CD4-positive, alpha-beta T cell treated with Interferon gamma for 1 hour (primary cell): ENCODE data around the gene DOCK1.

ENCODE experiments used
- DNase-seq: peaks from one replicate; pipeline ENCODE4 v3.0.0-alpha.2; 2020

Gene DOCK1

DNA sequence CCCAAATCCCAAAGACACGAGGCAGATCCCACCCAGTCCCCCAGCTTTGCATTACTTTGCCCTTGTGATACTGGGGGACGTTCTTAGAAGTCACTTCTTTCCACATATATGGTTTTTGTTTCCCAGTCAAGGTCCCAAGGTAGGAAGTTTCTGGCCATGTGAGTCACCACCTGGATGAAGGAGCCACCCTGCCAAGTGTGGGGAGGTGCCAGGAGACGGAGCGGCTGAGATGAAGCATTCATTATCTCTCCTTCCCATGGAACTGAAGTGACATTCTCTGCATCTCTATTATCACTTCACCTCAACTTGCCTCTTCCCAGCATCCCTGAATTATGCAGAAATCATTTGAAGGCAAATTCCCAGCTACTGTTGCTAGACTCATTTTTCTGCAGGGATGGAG lies 427.4 kb downstream of the DOCK1 start:
- no peak for DNase-seq

DNA sequence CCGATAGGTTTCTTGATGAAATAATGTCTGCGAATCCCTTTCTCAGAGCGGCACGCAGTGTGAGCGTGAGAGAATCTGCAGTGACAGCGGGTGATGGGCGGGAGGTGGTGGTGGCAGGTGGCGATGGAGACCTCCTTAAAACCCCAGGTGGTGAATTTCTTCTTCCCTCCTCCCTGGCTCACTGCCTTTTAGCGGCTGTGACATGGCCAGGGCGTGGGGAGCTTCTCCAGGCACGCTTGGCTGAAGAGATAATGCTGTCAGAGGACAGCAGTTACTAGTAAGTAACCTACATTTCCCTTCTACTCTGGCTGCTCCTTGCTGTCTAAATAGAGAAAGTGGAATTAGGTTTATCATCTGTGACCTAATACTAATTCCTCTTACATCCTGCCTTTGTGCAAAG lies 432.6 kb downstream of the DOCK1 start:
- no peak for DNase-seq

DNA sequence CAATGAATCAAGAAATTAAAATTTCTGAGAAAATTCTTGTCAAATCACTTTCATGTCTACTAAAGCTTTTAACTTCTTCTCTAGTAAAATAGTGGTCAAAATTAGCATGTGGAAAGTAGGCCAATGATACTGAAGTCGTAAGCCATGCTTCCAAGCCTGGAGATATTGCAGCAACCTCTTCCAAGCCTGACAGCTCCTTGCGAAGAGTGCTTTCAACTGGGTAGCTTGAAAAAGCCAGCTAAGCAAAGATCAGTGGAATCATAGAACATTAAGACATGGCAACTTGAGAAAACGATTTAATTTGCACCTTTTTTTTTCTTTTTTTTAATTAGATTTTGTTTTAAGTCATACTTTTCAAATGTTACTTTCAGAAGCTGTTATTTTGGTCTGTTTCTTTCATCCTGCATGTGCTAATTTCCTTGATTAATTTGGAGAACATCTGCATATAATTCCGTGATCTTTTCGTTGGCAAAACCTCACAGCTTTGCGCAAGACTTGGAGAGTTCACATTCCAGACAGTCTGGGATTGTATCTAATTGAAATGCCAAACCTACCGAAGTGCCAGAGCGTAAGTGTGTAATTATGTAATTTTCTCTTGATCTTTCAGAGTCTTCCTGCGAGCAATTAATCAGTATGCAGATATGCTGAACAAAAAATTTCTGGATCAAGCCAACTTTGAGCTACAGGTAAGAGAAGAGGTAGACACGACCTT lies 433.3 kb downstream of the DOCK1 start:
- DNase-seq: no peak

DNA sequence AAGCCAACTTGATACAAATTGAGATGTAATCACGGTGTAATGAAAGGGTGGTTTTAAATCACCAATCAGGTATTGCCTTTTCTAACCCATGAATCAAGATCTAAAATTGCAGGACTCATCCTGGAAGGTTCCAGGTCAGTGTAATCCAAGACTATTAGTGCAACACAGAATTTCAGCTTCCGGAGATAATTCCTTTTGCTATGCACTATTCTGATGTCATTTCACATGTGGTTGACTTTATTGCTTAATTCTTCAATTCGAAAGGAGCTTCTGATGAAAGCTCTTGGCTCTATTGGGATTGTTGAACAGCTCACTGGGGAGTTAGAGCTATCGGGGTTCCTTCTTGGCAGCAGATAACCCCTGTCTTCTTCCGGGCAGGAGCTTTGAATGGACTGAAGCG lies 438.6 kb downstream of the DOCK1 start:
- DNase-seq: no peak

DNA sequence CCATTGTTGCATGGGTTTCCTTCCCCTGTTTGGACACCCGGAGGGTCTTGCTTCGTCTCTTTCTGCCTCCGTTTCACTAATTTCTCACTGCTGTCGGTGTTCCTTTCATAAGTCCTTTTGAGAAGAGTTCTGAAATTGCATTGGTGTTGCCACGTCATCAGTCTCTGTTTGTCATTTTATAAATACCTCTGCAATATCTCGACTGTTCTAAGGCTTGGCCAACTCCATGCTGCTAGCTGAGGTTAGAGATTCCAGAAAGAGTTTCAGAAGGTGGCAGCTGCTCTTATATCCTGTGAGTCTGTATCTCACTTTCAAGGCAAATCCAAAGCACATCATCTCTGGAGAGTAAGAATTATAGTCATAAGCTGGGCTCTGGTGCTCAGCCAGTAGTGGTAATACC lies 439.1 kb downstream of the DOCK1 start:
- DNase-seq: no peak

DNA sequence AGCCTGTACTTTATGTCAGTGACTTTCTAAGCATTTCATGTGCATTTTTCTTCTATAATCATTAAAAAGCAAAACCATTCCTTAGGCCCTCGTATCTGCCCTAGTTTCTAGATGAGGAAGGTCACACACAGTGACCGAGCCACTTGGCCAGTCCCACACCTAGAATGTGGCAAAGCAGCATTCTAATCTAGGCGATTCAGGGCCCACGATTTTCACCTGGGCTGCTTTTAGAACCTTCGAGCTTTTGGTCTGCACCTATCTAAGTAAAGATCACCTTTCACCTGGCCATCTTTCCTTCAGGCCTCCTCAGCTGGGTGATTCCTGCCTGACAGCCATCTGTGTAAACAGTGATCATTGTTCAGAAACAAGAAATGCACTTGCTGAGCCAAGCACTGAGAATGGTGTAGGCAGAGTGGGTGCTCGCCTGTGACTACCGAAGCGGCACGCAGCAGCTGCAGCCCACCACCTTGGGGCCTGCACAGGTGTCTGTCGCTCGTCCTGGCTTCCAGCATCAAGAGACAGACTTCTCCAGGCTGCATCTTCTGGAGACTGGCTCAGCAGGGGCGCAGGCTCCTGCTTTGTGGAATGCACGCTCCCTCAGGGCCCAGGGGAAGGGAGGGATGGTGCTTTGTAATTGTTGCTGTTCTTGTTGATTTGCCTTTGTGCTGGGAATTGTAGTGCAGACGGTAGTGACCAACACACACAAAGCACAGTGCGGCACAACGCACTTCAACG lies 440.2 kb downstream of the DOCK1 start:
- DNase-seq: no peak

DNA sequence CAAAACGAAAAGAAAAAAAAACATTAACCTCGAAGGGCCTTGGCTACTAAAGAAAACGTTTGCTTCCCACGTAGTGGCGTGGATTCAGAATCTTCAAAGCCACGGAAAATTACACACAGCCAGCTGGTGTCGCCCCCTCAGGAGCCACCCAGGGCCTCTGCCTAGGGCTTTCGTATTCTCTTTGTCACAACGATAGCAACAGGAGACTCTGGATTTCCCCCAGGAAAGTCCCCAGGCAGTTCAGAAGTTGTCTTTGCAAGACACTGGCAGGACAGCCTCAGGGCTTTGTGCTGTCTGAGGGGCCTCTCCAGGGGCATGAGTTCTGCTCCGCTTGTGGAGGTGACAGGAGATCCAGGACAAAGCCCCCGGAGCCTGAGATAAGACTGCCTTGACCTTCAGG lies 441.4 kb downstream of the DOCK1 start:
- DNase-seq: no peak

DNA sequence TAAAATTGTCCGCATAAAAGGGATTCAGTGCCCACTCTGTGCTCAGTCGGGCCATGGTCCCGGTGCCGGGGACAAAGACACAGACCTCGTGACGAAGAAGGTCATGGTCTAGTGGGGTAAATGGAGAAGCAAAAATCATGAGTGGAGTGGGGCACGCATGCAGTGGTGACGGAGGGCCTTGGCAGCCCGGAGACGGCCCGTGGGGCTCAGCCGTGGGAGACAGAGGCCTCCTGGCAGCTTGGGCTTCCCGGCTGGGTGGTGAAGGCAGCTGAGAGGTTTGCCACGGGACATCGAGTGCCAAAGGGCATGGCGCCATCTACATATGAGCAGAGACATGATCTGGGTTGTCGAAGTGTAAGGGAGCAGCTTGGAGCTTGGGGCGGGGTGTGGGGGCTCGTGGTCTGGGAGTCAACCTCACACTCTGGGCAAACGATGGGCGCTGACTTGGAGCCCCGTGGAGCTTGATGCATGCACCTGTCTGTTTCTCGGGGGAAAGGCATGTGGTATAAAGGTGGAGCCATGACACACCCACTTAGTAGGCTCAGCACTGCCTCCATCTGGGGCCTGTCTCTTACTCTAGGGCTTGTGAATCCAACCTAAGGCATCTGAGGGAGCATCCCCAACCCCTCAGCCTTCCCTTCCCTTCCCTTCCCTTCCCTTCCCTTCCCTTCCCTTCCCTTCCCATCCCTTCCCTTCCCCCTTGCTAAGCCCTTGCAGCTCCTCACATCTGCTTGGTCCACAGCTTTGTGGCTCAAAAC lies 442.2 kb downstream of the DOCK1 start:
- DNase-seq: no peak

DNA sequence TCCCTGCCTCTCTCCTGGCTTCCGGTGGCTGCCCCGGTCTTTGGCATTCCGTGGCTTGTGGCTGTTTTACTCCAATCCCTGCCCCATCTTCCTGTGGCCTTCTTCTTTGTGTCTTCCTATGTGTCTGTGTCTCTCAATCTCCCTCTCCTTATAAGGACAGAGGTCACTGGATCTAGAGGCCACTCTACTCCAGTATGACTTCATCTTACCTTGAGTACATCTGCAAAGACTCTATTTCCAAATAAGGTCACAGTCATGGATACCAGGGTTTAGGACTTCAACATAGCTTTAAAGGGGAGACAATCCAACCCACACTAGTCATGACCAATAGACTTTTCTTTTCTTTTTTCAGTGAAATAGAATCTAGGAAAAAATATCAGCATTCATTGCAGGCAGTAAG lies 444.5 kb downstream of the DOCK1 start:
- DNase-seq: no peak

DNA sequence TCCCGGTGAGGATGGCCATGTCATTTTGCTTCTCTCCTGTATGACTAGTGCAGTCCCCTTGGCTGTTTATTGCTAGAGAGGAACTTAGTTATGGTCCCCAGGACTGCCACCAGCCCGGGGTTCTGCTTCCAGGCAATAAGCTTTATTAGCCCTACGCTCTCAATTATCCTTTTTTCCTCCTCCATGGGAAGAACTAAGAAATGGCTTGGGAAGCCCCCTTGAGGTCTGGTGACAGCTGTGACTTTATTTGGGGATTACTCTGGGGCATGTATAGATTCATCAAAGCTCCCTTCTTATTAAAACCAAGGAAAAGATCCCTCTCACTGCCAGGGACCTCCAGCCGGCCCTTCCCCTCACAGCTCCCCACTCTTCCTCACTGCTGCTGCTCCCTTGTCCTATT lies 446.3 kb downstream of the DOCK1 start:
- no peak for DNase-seq

DNA sequence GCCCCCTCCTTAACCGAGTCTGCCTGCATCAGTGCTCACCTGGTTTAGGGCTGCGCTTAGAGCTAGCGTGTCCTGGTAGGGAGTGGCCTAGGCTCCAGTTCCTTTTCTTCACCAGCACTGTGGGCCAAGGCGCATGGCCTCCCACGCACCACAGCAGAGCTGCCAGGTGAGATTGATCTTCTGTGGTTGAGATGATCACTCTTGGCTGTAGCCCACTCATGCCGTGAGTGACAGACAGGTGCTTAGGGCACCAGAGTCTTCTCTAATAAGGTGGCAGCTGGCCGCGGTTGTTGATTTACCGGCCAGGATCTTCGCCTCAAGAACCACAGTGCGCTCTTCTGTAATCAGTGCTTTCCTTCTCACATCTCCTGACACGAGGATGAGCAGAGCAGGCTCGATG lies 448.3 kb downstream of the DOCK1 start:
- no peak for DNase-seq

DNA sequence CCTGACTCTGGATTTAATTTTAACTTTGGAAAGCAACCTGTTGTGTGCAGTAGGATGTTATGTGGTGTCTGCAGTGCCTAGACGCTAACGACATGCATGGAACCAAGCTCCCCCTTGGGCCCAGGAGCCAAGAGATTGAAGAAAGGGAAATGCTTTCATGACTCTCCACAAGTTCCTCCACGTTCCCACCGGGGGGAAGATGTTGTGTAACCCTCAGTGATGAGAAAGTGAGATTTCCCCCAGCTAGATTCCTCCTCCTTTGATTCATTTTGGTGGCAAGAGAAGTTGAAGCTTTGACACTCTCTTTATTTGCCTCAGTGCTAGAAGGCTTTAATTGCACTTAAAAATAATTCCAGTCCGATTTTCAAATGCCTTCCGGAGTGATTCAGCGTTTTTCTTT lies 449.0 kb downstream of the DOCK1 start:
- no peak for DNase-seq

DNA sequence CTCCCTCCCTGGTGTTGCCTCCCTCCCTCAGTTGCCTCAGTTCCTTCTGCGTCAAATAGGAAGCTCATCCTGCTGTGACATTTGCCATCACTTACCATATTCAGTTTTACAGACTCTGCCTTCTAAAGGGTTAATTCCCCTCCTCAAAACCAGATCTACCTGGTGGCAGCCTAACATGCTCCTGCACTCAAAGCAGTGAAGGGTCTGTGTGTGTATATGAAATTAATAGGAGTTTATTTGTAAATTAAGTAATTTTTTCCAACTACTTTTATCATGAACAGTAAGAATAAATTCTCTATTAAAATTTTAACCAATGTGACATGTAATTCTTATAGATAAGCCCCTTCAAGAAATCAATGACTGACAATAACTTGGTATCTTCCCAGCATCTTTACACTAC lies 449.8 kb downstream of the DOCK1 start:
- DNase-seq: no peak

DNA sequence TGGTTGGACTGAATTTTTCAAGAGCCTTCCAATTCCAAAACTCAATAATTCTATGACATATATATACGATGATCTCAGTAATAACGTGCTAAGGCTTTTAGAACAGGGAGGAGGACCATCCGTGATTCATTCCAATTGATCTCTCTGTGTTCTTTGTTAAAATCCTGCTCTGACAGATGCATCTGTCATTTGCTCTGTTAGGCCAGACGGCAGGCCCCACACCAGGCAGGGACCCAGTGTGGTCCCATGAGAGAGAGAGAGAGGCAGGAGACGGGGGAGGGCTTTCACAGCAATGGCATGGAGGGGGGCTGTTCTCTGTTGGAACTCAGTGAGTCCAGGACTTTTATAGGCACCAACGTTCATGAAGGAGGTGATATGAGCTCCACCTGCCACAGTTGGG lies 451.1 kb downstream of the DOCK1 start:
- no peak for DNase-seq

DNA sequence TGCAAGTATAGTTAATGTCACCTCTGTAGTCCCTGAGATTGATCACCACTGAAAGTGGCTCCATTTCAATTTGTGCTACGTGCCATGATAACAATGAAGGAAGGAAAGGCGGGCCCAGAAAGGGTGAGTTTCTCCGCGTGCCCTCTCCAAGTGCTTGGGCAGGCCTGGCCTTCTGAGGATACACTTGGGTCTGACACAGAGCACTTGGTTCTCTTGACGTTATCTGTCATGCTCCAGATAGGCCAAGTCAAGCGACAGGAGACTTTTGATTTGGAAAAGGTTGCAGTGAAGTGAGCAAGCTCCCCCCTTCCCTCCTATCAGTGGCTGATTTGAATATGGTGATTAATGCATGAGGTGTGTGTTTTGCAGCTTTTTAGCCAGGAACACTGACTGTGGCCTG lies 452.0 kb downstream of the DOCK1 start:
- DNase-seq: no peak

DNA sequence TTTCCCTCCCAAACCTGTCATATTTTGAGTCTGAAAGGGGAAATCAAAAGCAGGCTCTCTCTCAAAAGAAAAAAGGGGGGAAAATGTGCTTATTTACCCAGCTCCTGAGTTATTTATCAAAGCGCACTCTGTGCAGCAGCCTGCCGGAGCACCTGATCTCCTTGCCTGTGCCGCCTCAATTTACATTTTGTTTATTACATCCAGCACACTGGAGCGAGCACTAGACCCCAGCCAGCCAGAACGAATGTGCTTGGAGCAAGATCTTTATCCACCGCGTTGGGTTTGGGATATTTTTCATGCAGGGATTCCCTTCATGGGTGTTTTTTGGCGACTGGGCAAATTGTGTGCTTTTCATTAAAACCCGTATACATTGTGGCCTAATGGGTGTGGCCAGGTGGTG lies 453.1 kb downstream of the DOCK1 start:
- DNase-seq: no peak

DNA sequence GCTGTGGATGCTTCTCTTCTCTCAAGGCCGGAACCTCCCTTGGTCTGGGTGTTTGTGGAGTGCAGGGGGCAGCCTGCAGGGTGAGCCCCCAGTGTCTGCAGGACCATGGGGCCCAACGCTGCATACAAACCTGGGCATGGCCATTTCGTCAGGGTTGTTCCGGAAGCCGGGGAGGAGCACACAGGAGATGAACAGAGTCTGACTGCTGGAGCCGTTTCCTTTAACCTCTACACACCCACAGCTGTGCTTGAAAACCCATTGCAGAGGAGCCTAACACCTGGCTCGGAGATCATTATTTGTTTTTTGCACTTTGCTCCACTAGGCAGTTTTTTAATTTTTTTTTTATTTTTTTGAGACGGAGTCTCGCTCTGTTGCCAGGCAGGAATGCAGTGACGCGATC lies 458.8 kb downstream of the DOCK1 start:
- no peak for DNase-seq

DNA sequence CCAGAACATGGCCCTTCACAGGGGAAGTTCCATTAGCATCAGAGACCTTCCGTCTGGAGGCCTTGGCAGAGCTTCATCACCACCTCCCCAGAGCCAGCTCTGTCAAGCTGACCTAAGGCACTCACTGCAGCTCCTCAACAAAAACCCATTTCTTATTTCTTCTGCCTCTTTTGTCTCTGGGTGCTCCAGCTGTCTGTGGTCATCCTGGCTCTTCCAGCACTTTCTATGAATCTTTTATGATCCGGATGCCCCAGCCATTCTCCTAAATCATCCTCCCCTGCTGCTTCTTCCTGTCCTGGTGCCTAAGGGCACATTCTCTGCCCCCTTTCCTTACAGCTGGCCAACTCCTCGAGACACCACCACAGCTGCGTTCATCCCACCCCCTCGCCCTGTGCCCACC lies 462.9 kb downstream of the DOCK1 start:
- no peak for DNase-seq

DNA sequence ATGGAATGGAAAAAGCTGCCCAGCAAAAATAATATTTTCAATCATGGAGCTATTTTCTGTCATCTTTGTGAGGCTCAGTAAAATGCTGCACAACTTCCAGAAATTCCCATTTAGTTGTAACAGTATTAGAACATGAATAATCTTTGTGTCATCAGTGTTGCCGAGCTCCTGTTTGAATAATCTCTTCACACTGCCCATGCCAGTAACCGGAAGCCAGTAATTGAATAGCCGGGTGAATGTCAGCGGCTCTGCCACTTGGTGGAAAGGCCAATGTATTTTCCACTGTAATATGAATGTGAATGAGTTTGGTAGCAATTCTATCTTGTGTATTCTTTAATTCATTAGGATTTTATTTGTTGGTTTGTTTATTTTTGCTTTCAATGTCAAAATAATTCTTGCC lies 463.7 kb downstream of the DOCK1 start:
- no peak for DNase-seq

DNA sequence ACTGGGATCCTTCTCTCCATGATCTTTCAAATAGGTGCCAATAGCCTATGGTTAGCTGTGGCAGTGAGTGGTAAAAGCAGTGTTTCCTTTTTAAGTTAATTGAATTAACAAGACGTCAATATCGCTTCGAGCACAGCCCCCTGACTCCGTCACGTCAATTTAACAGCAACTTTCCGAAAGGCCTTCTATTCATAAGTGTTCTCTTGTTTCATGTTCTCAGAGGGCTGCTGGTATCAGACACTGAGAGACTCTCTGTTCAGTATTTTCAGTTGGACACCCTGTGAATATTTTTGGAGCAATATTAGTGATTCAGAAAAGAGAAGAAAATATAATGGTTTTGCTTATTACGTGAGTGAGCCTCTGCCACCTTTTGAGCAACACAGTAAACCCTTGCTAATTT lies 465.4 kb downstream of the DOCK1 start:
- no peak for DNase-seq

DNA sequence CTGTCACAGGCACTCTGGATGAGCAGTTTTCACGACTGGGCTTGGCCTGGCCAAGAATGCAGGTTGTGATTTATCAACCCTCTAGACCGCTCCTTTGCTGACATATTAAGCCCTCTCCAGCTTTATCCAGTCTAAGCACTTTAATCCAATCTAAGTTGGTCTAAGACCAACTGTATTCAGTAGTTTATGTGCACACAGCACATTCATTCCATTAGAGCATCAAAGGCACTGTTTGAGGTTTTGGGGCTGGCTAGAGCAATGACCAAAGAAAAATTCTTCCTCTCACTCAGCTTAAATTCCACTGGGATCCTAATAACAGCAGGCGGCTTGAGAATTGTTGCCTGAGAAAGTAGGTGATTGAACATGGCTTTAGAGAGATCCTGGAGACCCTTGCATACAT lies 467.1 kb downstream of the DOCK1 start:
- DNase-seq: no peak

DNA sequence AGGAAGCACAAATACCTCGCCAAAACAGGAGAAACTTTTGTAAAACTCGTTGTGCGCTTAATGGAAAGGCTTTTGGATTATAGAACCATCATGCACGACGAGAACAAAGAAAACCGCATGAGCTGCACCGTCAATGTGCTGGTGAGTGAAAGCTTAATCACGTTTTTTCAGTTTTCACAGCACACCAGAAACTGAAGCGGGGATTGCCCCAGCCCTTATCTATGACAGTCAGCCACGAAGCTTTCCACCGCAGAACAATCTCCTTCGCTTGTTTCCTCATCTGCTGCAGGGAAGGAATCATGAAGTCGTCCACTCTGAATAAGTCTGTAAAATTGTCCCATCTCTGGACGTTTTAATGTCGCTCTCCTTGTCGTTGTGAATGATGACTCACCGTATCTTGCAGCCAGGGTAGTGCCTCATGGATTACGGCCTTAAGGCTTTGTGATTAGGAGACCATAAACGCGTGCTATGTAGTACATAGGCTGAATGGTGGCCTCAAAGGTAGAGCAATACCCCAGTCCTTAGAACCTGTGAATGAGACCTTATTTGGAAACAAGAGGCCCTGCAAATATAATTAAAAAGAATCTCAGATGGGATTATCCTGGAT lies 468.9 kb downstream of the DOCK1 start:
- DNase-seq: no peak

DNA sequence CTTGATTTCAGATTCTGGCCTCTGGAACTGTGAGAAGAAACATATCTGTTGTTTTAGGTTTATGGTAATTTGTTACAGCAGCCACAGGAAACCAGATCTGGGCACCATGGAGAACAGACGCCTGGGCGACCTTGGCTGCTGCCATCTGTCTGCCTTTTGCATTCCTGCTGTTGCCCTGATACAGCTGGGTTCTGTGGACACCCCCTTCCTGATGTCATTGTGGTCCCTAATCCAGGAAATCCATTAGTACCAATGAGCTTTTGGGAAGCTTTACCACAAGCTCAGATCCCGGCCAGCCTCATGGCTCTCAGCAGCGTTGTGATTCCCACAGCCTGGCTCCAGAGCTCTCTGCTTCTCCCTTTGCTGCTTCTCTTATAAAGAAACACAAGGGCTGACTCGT lies 469.7 kb downstream of the DOCK1 start:
- DNase-seq: no peak

DNA sequence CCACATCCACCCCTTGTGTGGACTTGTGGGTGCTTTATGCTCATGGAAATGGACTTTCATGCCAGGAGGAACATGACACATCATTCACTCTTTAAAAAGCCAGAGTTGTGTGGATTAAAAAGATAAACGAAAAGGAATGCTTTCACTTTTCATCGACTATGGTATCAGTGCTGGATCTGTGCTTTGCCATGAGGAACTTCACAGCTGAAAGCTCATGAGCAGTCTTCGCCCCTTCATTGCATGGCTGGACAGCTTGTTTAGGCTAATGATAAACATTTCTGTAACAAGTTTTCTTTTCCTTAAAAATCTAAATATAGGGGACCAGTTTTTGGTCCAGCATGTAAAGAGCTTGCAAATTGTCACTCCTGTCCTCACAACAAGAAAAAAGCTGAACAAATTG lies 470.2 kb downstream of the DOCK1 start:
- DNase-seq: no peak
